Epithelial cell of esophagus (primary cell): ENCODE data around the gene ARID5B.

ENCODE experiments used
- DNase-seq: peaks from one replicate; pipeline ENCODE4 v3.0.0; 2010; ENCODE audit warnings: low read depth
- H3K4me3 ChIP-seq: 2 replicates; pipeline ENCODE4 v1.5.1; 2011; ENCODE audit warnings: mild to moderate bottlenecking, low read length, control low read depth
- CTCF ChIP-seq: IDR thresholded peaks from 2 replicates; pipeline ENCODE4 v1.5.1; 2011; ENCODE audit warnings: low read depth, mild to moderate bottlenecking, low read length, control low read depth, inconsistent platforms; ENCODE audit not compliant: insufficient read depth; ENCODE audit errors: missing control alignments

Gene ARID5B

DNA sequence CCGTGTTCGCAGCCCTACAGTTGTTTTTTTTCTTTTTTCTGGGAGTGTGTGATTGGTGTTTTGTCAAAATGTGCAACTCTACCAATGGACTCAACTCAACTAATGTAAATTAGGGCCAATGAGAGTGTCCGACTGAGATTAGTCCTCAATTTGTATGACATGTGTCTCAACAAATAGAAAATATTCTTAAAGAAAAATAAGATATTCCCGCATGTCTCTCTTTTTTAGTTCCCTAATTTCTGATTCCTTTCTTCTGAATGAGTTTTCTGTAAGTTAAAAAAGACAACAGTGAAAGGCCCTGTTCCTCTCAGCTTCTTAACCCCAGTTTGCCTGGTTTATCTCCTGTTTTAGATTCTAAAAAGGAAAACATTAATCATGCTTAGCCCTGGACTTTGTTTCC, 61.5 kb downstream of the ARID5B start:
- no peak for DNase-seq
- H3K4me3 ChIP-seq: no peak overlapping the region
- no peak for TF ChIP-seq CTCF

- no peak for TF ChIP-seq CTCF
- no peak overlapping the region for H3K4me3 ChIP-seq
- DNase-seq: no peak
These were observed 62.2 kb downstream of the ARID5B start for GRCh38 chr10:61963669-61964058.

GRCh38 chr10:61964059-61964709, 62.7 kb downstream of the ARID5B start:
- no peak for TF ChIP-seq CTCF
- DNase-seq: no peak
- no peak overlapping the region for H3K4me3 ChIP-seq

DNA sequence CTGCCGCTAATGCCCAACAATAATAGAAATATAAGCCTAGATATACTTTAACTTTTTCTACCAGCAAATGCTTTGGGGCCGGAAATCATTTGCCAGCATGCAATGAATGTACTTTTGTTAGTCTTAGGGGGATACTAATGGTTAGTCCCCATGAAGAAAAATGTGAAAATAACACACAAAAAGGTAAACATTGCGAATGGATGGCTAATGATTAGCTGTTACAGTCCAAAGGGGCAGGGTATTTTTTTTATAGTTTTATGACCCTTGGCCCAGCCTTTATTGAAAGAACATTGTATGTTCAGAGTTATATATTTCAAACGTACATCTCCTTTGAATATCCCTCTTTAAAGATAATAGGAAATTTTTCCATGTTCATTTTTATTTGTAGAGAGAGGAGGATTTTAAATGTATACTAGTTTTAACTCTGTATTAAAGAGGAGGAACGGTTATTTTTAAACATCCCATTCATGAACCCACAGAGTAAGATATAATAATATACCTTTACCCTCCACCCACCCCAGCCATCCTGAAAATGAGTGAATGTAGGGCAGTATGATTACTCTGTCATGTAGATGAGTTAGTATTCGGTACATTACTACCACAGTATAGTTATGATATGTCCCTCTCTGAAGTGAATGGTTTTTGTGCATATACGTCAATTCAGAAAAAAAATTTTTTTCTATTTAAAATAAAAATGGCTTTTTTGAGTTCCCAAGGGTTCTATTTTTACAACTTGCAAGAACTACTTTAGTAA, 63.6 kb downstream of the ARID5B start:
- TF ChIP-seq CTCF: no peak
- DNase-seq: no peak
- no peak overlapping the region for H3K4me3 ChIP-seq

- no peak for DNase-seq
- no peak for TF ChIP-seq CTCF
- H3K4me3 ChIP-seq: no peak overlapping the region
These were observed 64.3 kb downstream of the ARID5B start for GRCh38 chr10:61965703-61966395.

- DNase-seq: no peak
- TF ChIP-seq CTCF: no peak
- no peak overlapping the region for H3K4me3 ChIP-seq
These were observed 65.8 kb downstream of the ARID5B start for GRCh38 chr10:61967298-61967697.
